ENCODE data around the gene ZNF423.

ZNF423 gene

GRCh38 chr16:49822649-49823370, 33.1 kb downstream of the ZNF423 start:
- DNase-seq = no peak

- DNase-seq = no peak
These were observed 34.2 kb downstream of the ZNF423 start for GRCh38 chr16:49821614-49822282.

GRCh38 chr16:49821156-49821555, 34.8 kb downstream of the ZNF423 start:
- DNase-seq = no peak

GRCh38 chr16:49817754-49818507, 38.0 kb downstream of the ZNF423 start:
- DNase-seq = no peak

GRCh38 chr16:49816875-49817274, 39.0 kb downstream of the ZNF423 start:
- DNase-seq = no peak

- no peak for DNase-seq
These were observed 44.1 kb downstream of the ZNF423 start for GRCh38 chr16:49811644-49812334.

GRCh38 chr16:49810831-49811230, 45.1 kb downstream of the ZNF423 start:
- no peak for DNase-seq

GRCh38 chr16:49809561-49809960, 46.4 kb downstream of the ZNF423 start:
- no peak for DNase-seq

GRCh38 chr16:49809062-49809461, 46.9 kb downstream of the ZNF423 start:
- DNase-seq = no peak

- DNase-seq = no peak
These were observed 49.5 kb downstream of the ZNF423 start for GRCh38 chr16:49806446-49806845.

GRCh38 chr16:49801290-49801689, 54.6 kb downstream of the ZNF423 start:
- no peak for DNase-seq

GRCh38 chr16:49800876-49801275, 55.0 kb downstream of the ZNF423 start:
- no peak for DNase-seq

- no peak for DNase-seq
These were observed 55.5 kb downstream of the ZNF423 start for GRCh38 chr16:49800441-49800840.

GRCh38 chr16:49799172-49799571, 56.7 kb downstream of the ZNF423 start:
- DNase-seq = no peak

- DNase-seq = no peak
These were observed 60.4 kb downstream of the ZNF423 start for GRCh38 chr16:49795513-49795912.

GRCh38 chr16:49793244-49793643, 62.7 kb downstream of the ZNF423 start:
- no peak for DNase-seq

GRCh38 chr16:49789616-49790015, 66.3 kb downstream of the ZNF423 start:
- no peak for DNase-seq

- DNase-seq = no peak
These were observed 66.9 kb downstream of the ZNF423 start for GRCh38 chr16:49788986-49789385.

GRCh38 chr16:49788572-49788971, 67.3 kb downstream of the ZNF423 start:
- no peak for DNase-seq

- no peak for DNase-seq
These were observed 68.9 kb downstream of the ZNF423 start for GRCh38 chr16:49786926-49787557.

GRCh38 chr16:49785970-49786369, 69.9 kb downstream of the ZNF423 start:
- no peak for DNase-seq

- DNase-seq = no peak
These were observed 73.5 kb downstream of the ZNF423 start for GRCh38 chr16:49782405-49782804.

GRCh38 chr16:49781401-49781800, 74.5 kb downstream of the ZNF423 start:
- DNase-seq = no peak
